Stimulated activated naive B cell treated with anti-CD40 and anti-IgM and Interleukin-4, amounts not matched to agents 10 μg/mL and 1 μg/mL and 100 μg/mL, for 72 hours (primary cell): ENCODE data around the gene GRIP2.

Source experiments
- ATAC-seq, 2 donors: fragments of 150-1000 bp; cut with Tn5 transposase; replicated peaks; 2 replicates each; pipeline ENCODE4 v1.10.0; 2021; ENCODE audit warnings: moderate library complexity in 1 of 2
- DNase-seq: peaks from one replicate; pipeline ENCODE4 v3.0.0; 2021
- H3K27ac Mint-ChIP-seq: one replicate; pipeline ENCODE4 v1.8.0; 2022; ENCODE audit warnings: mild to moderate bottlenecking, mixed read lengths
- H3K27me3 Mint-ChIP-seq, 2 donors: one replicate each; pipeline ENCODE4 v1.8.0; 2022; ENCODE audit warnings: mixed read lengths in 2 of 2
- H3K36me3 Mint-ChIP-seq, 2 donors: one replicate each; pipeline ENCODE4 v1.8.0; 2022; ENCODE audit warnings: mixed read lengths in 2 of 2, mild to moderate bottlenecking in 1 of 2
- H3K4me1 Mint-ChIP-seq, 2 donors: one replicate each; pipeline ENCODE4 v1.8.0; 2022; ENCODE audit warnings: mixed read lengths in 2 of 2, mild to moderate bottlenecking in 1 of 2
- H3K4me3 Mint-ChIP-seq, 2 donors: one replicate each; pipeline ENCODE4 v1.8.0; 2022; ENCODE audit warnings: mild to moderate bottlenecking in 2 of 2, mixed read lengths in 2 of 2, moderate library complexity in 1 of 2
- H3K9me3 Mint-ChIP-seq, 2 donors: one replicate each; pipeline ENCODE4 v1.8.0; 2022; ENCODE audit warnings: mixed read lengths in 2 of 2, mild to moderate bottlenecking in 1 of 2

The GRIP2 gene

DNA sequence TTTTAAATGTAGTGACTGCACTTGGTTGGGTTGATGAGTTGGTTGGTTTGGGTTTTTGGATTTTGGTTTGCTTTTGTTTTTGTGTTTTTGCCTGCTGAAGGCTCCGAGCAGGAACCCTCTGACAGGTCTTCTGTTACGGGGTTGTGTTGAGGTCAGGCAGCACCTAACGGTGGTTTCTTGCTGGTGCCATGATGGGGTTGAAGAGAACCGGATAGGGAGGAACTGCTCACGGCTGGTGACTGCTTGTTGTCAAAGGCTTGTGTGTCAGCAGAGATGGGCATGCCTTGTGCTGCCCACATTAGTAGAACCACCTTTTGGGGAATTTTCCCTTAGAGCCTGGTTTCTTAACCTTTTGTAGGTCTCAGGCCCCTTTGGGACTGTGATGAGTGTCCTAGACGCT is 95.8 kb downstream of the GRIP2 start:
- H3K4me1 Mint-ChIP-seq: peaks cover 30 to 40% of the 10 kb centered on the region in 2 donors
- no peak overlapping the region for H3K27ac Mint-ChIP-seq
- H3K9me3 Mint-ChIP-seq: peaks cover 0 to 3% of the 10 kb centered on the region in 2 donors
- no peak for ATAC-seq
- no peak for DNase-seq
- no peak overlapping the region for H3K4me3 Mint-ChIP-seq
- H3K36me3 Mint-ChIP-seq: peaks cover 45 to 65% of the 10 kb centered on the region in 2 donors
- no peaks in the 10 kb centered on the region for H3K27me3 Mint-ChIP-seq

DNA sequence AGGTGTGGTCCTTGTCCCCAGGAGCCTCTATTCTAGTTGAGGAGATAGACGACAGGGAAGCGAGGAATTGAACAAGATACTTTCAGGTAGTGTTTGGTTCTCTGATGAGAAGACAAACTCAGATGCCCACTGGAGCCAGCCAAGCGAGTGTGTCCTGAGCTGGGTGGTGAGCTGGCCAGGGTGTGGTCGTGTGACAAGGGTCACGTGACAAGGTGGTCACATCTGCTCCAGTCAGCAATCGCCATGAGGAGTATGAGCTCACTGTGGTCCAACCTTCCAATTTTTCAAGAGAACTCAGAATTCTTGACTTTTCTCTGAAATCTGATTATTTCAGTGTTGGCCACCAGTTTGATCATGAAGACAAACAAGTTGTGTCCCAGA is 98.2 kb downstream of the GRIP2 start:
- ATAC-seq (no peak), DNase-seq (no peak)
- peaks cover 0 to 1% of the 10 kb centered on the region in 2 donors for H3K9me3 Mint-ChIP-seq
- no peaks in the 10 kb centered on the region for H3K27me3 Mint-ChIP-seq
- H3K4me1 Mint-ChIP-seq: peaks cover 27 to 44% of the 10 kb centered on the region in 2 donors
- H3K4me3 Mint-ChIP-seq: no peak overlapping the region
- H3K36me3 Mint-ChIP-seq: peaks cover 24 to 43% of the 10 kb centered on the region in 2 donors
- H3K27ac Mint-ChIP-seq: no peak overlapping the region

DNA sequence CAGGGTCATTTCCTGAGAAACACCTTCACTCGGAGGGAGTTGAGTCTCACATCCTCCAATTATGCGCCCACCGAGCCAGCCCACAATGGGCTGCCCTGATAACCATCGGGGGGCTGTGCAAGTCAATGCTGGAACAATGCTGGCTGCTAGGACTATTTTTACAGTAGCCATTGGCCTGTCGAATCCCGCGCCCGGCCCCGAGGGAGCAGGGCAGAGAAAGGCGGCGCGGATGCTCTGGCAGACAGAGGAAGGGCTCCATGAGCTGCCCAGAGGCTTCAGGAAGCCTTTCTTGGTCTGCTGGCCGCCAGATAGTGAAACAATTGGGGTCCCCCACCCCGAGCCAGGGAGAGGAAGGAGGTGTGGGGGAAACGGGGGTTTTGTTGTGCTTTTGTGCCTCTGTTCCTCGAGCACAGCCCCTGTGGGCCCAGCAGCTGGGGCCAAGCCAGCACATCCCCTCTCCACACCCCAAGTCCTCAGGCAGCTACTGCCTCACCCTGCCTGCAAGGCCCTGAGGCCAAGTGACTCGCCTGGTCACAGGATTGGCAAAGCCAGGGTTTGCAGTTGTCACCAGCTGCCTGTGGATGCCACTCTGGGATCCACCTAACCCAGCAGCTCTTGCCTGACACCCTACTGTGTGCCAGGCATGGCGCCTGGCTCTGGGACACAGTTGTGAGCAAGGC is 98.8 kb downstream of the GRIP2 start:
- ATAC-seq (no peak), DNase-seq (no peak)
- H3K9me3 Mint-ChIP-seq: no peaks in the 10 kb centered on the region
- H3K27ac Mint-ChIP-seq: peak overlapping the region; percentile 37
- H3K4me3 Mint-ChIP-seq: no peak overlapping the region
- H3K27me3 Mint-ChIP-seq: no peaks in the 10 kb centered on the region
- H3K4me1 Mint-ChIP-seq: peaks cover 31 to 49% of the 10 kb centered on the region in 2 donors
- peaks cover 25 to 43% of the 10 kb centered on the region in 2 donors for H3K36me3 Mint-ChIP-seq

DNA sequence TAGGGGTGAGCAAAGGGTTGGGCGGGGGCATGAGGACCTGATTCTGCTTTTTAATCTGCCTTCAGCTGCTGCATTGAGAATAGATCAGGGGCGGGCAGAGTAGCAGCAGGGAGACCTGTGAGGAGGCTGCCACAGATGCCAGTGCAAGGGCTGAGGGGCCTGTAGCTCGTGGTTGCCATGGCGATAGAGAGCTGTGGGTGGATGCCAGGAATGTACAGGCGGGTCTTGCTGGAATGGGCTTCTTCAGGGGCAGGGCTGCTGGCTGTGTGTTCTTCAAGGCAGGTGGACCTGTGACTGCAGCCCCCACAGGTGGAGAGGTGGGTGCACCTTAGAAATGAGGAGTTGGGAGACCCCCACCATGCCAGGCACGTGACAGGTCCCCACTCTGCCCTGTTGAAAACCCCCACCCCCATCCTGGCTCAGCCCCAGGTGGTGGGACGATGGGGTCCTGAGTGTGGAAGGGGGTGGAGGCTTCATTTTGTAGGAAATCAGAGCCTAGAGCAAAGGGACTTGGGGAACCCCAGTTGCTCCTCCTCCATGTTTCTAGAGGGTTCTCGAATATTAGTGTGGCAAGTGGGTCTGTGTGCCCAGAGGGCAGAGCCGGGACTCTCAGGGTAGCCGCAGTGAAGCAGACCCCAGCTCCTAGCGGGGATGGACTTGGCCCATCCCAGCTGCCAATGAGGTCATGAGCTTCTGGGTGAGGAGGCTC is 99.5 kb downstream of the GRIP2 start:
- H3K4me3 Mint-ChIP-seq: peak overlapping the region in 1 of 2 donors; percentile 22
- H3K27me3 Mint-ChIP-seq: no peaks in the 10 kb centered on the region
- no peaks in the 10 kb centered on the region for H3K9me3 Mint-ChIP-seq
- DNase-seq: no peak
- peaks cover 31 to 51% of the 10 kb centered on the region in 2 donors for H3K4me1 Mint-ChIP-seq
- H3K27ac Mint-ChIP-seq: peak overlapping the region; percentile 84
- H3K36me3 Mint-ChIP-seq: peaks cover 19 to 37% of the 10 kb centered on the region in 2 donors
- peak; percentile 7 to 10 for ATAC-seq

DNA sequence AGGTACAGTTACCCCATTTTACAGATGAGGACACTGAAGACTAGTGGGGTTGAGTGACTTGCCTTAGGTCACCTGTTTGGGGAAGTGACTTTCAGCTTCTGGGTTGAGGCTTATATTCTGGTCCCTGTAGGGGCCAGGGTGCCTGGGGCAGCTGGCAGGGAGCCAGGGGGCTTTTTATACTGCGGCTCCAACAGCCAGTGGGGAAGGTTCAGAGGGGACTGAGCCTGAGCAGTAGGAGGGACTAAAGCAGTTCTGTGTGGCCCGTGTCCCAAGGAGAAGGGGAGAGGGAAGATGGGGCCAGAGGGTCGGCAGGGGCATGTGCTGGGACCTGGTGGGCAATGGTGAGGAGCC is 100.0 kb downstream of the GRIP2 start:
- H3K27me3 Mint-ChIP-seq: no peaks in the 10 kb centered on the region
- H3K4me1 Mint-ChIP-seq: peaks cover 32 to 56% of the 10 kb centered on the region in 2 donors
- H3K27ac Mint-ChIP-seq: peak overlapping the region; percentile 84
- H3K9me3 Mint-ChIP-seq: no peaks in the 10 kb centered on the region
- ATAC-seq: peak; percentile 62 to 68
- peak overlapping the region in 1 of 2 donors; percentile 22 for H3K4me3 Mint-ChIP-seq
- DNase-seq: no peak
- peaks cover 16 to 31% of the 10 kb centered on the region in 2 donors for H3K36me3 Mint-ChIP-seq

DNA sequence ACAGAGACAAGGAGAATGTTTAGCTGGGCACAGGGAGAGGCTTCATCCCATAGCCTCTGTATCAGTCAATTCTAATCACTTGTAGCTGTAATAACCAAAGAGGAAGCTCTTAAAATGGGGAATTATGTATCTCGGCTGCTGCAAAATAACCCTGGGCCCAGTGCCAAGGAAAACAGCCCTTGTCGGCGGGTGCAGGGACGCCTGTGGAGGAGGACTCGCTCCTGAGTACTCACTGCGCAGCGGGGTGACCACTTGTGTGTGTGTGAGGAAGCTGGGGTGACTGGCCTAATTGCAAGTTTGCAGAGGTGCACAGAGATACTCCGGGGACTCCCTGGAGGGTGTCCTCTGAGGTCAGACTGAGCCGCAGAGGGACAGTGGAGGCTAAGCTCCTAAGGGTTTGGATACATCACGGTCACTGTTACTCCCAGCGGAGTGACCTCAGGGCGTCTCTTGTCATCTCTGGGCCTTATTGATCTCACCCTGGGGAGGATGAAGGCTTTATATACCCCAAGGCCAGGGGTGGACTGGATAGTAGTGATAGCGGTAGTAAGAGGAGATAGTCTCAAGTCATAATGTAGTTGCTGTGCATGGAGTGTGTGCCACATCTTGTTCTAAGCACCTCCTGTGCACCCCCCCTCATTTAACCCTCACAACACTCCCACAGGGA is 100.5 kb downstream of the GRIP2 start:
- H3K27me3 Mint-ChIP-seq: no peaks in the 10 kb centered on the region
- peaks cover 16 to 27% of the 10 kb centered on the region in 2 donors for H3K36me3 Mint-ChIP-seq
- peak; percentile 71 to 84 for ATAC-seq
- DNase-seq: peak; percentile 46
- peak overlapping the region; percentile 17 to 43 for H3K4me3 Mint-ChIP-seq
- no peaks in the 10 kb centered on the region for H3K9me3 Mint-ChIP-seq
- peaks cover 37 to 61% of the 10 kb centered on the region in 2 donors for H3K4me1 Mint-ChIP-seq
- H3K27ac Mint-ChIP-seq: peak overlapping the region; percentile 84
